Fibroblast of the aortic adventitia (primary cell): Measurements from ENCODE around the gene PTPRA. TPM values are rescaled to one million over a fixed set of nuclear protein-coding genes. Genes with fewer than 3 reads are reported as not detected.

Experiments used
- DNase-seq: peaks from one replicate; pipeline ENCODE4 v3.0.0-alpha.2; 2010; ENCODE audit warnings: low read depth
- H3K4me3 ChIP-seq: 2 replicates; pipeline ENCODE4 v1.5.1; 2011; ENCODE audit warnings: low read depth, mild to moderate bottlenecking, control low read depth, low read length, moderate library complexity
- total RNA-seq: library from RNA; depleted of rRNA; stranded (reverse); fragments of >200 nt; gene quantifications from 2 replicates; pipeline ENCODE4 v1.2.3, GENCODE V29; 2012; ENCODE audit warnings: low replicate concordance
- TF ChIP-seq, protein P1 (sequence below): IDR thresholded peaks from 2 replicates; pipeline ENCODE4 v1.5.1; 2011; ENCODE audit warnings: mild to moderate bottlenecking, low read length, control low read depth, inconsistent platforms; ENCODE audit not compliant: insufficient read depth

Gene PTPRA
- total RNA-seq, 1 donor = 75.1 TPM

DNA sequence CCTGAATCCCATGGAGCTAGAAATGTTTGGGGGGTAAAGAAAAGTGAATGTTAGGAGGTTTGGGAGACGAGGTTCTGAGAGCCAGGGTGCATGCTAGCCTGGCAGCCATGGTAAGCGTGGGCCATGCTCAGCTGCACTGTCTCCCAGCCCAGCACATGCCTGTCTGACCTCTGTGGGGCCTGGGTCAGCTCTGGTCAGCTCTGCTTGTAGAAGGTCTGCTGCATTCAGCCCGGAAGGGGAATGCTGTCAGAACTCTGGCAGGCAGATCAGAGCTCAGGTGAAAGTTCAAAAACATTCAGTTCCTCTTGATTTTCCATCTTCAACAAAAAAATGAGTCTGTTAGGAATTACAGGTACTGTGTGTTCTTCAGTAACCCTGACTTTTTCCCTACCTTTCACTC, 164.4 kb downstream of the PTPRA start:
- TF ChIP-seq, protein P1, sequence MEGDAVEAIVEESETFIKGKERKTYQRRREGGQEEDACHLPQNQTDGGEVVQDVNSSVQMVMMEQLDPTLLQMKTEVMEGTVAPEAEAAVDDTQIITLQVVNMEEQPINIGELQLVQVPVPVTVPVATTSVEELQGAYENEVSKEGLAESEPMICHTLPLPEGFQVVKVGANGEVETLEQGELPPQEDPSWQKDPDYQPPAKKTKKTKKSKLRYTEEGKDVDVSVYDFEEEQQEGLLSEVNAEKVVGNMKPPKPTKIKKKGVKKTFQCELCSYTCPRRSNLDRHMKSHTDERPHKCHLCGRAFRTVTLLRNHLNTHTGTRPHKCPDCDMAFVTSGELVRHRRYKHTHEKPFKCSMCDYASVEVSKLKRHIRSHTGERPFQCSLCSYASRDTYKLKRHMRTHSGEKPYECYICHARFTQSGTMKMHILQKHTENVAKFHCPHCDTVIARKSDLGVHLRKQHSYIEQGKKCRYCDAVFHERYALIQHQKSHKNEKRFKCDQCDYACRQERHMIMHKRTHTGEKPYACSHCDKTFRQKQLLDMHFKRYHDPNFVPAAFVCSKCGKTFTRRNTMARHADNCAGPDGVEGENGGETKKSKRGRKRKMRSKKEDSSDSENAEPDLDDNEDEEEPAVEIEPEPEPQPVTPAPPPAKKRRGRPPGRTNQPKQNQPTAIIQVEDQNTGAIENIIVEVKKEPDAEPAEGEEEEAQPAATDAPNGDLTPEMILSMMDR = no peak
- H3K4me3 ChIP-seq = no peak overlapping the region
- DNase-seq = no peak

DNA sequence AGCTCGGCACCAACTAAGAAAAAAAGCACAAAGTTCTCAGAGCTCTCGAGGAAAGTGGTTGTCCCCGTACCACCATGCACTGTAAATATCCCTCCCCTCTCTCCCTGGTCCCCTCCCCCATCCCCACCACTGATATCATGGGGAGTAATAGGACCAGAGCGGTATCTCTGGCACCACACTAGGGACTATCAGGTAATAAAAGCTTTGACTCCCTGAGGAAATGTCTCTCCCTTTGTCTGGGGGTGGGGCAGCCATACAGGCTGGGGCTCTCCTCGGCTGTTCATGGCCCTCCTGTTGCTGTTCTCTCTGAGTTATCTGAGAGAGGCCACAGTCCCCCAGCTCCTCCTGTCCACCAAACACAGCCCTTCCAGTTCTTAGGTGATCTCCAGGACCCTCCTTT, 165.2 kb downstream of the PTPRA start:
- H3K4me3 ChIP-seq = no peak overlapping the region
- DNase-seq = no peak
- TF ChIP-seq, protein P1 = no peak

GRCh38 chr20:3039426-3039825, 166.1 kb downstream of the PTPRA start:
- TF ChIP-seq, protein P1 = no peak
- DNase-seq = no peak

GRCh38 chr20:3040086-3040485, 166.8 kb downstream of the PTPRA start:
- DNase-seq = no peak
- TF ChIP-seq, protein P1 = no peak
- H3K4me3 ChIP-seq = no peak overlapping the region

More at GRCh38 chr20:3039426-3039825, 166.1 kb downstream of the PTPRA start:
- no peak overlapping the region for H3K4me3 ChIP-seq

- peak; percentile 46 for DNase-seq
- TF ChIP-seq, protein P1 = no peak
- H3K4me3 ChIP-seq = no peak overlapping the region
Measured at GRCh38 chr20:3041854-3042409, 168.7 kb downstream of the PTPRA start.

DNA sequence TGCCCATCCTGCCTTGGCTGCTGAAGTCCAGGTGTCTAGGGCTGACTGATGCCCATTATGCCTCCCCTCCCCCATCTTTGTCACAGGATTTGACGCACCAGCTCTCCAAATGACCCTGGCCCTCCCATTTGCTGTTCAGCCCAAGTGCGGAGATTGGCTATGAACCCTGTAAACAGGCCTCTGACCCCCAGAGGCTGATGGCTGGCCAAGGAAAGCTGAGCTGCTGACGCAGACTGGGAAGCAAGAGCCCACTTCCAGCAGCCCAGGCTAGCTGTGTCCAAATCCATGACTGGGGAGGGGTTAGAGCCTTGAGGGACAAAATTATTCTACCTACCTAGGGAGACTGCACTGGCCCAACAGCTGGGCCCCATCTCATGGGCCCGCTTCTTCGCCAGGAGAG, 169.3 kb downstream of the PTPRA start:
- peak; percentile 13 for DNase-seq
- no peak overlapping the region for H3K4me3 ChIP-seq
- TF ChIP-seq, protein P1 = no peak

GRCh38 chr20:3043322-3043721, 170.0 kb downstream of the PTPRA start, which contains the start of gene GNRH2:
GNRH2 (plus strand) TSS chr20:3043622; CDS start chr20:3044415, 793 bp downstream.
- H3K4me3 ChIP-seq = no peak within 1 kb of the TSS
- DNase-seq = no peak
- TF ChIP-seq, protein P1 = no peak
